GM23248 (cell line): ENCODE results near the gene ZNF445. TPM values are rescaled to one million over a fixed set of nuclear protein-coding genes. Genes with fewer than 3 reads are reported as not detected.

Source experiments
- DNase-seq: peaks from one replicate; pipeline ENCODE4 v3.0.0-alpha.2; 2015
- H2AFZ ChIP-seq: fragments of 200-600 bp; sonication (generic); 2 replicates; pipeline ENCODE4 v1.6.1; 2016; ENCODE audit warnings: antibody characterized with exemption
- H3F3A ChIP-seq: fragments of 200-600 bp; sonication (generic); 2 replicates; pipeline ENCODE4 v1.6.1; 2016; ENCODE audit warnings: mild to moderate bottlenecking, antibody characterized with exemption, mixed run types; ENCODE audit not compliant: insufficient read depth
- H3K27ac ChIP-seq: fragments of 200-600 bp; sonication (generic); 2 replicates; pipeline ENCODE4 v1.5.1; 2016; ENCODE audit warnings: mild to moderate bottlenecking
- H3K27me3 ChIP-seq: fragments of 200-600 bp; sonication (generic); replicated peaks from 2 replicates; pipeline ENCODE4 v1.6.1; 2016; ENCODE audit warnings: mild to moderate bottlenecking; ENCODE audit not compliant: insufficient read depth
- H3K36me3 ChIP-seq: fragments of 200-600 bp; sonication (generic); 2 replicates; pipeline ENCODE4 v1.6.1; 2016; ENCODE audit warnings: low read depth, mild to moderate bottlenecking
- H3K4me1 ChIP-seq: fragments of 200-600 bp; sonication (generic); 2 replicates; pipeline ENCODE4 v1.6.1; 2016; ENCODE audit warnings: mild to moderate bottlenecking; ENCODE audit not compliant: insufficient read depth
- H3K4me2 ChIP-seq: fragments of 200-600 bp; sonication (generic); one replicate; pipeline ENCODE4 v1.6.1; 2016; ENCODE audit warnings: mild to moderate bottlenecking; ENCODE audit not compliant: unreplicated experiment
- H3K4me3 ChIP-seq: fragments of 200-600 bp; sonication (generic); 2 replicates; pipeline ENCODE4 v1.5.1; 2016; ENCODE audit warnings: mild to moderate bottlenecking
- H3K79me2 ChIP-seq: fragments of 200-600 bp; sonication (generic); 2 replicates; pipeline ENCODE4 v1.6.1; 2016; ENCODE audit warnings: mild to moderate bottlenecking; ENCODE audit not compliant: insufficient read depth
- H3K9ac ChIP-seq: fragments of 200-600 bp; sonication (generic); 2 replicates; pipeline ENCODE4 v1.6.1; 2016; ENCODE audit warnings: mild to moderate bottlenecking
- H3K9me2 ChIP-seq: fragments of 200-600 bp; sonication (generic); 2 replicates; pipeline ENCODE4 v1.6.1; 2016; ENCODE audit warnings: mixed run types, mild to moderate bottlenecking, moderate library complexity; ENCODE audit not compliant: insufficient read depth
- H3K9me3 ChIP-seq: fragments of 200-600 bp; sonication (generic); one replicate; pipeline ENCODE4 v1.6.1; 2017; ENCODE audit warnings: low read depth
- H4K20me1 ChIP-seq: fragments of 200-600 bp; sonication (generic); 2 replicates; pipeline ENCODE4 v1.6.0; 2016; ENCODE audit not compliant: insufficient read depth
- EZH2 ChIP-seq: fragments of 200-600 bp; sonication (generic); IDR thresholded peaks from 2 replicates; pipeline ENCODE4 v1.6.1; 2018; ENCODE audit warnings: antibody characterized with exemption, mild to moderate bottlenecking; ENCODE audit not compliant: insufficient read depth, poor library complexity, severe bottlenecking
- EZH2phosphoT487 ChIP-seq: fragments of 200-600 bp; sonication (generic); IDR thresholded peaks from 2 replicates; pipeline ENCODE4 v1.6.1; 2018; ENCODE audit warnings: antibody characterized with exemption, moderate library complexity, mild to moderate bottlenecking, low read depth; ENCODE audit not compliant: insufficient read depth
- WGBS, 2 experiments: methylation state at CpG; one replicate each; pipeline ENCODE4 v1.1.6; 2015 to 2017; ENCODE audit warnings: low lambda C conversion rate in 2 of 2, low coverage in 1 of 2; ENCODE audit errors: missing lambda C conversion rate in 2 of 2; 5-methylcytosine and 5-hydroxymethylcytosine counted together
- in situ Hi-C: fragments of 300-500 bp; cut with MboI; formaldehyde crosslinking; loops from 2 replicates; pipeline ENCODE4 v1.15.0; 2020
- polyA plus RNA-seq: library from polyadenylated mRNA; unstranded; fragments of >200 nt; fragmentation: Nextera tagmentation; extraction: Ambion mirVana; gene quantifications from 2 replicates; pipeline ENCODE4 v1.2.1, GENCODE V29; 2016
- total RNA-seq: library from RNA; depleted of rRNA; stranded (reverse); fragments of >200 nt; shearing (Covaris generic); gene quantifications from 2 replicates; pipeline ENCODE4 v1.2.3, GENCODE V29; 2014

The ZNF445 gene
- total and polyA plus RNA-seq, 2 experiments from 2014 or later, result 2.2 to 5.9 TPM

GRCh38 chr3:44518782-44519156 lies 41.3 kb upstream of the ZNF445 start:
- WGBS, 2 experiments, result 18% methylated on average over 2 of the region's 2 CpGs
- no peak for DNase-seq
- Histone ChIP-seq H3K9ac (no peak overlapping the region), H3F3A (no peaks in the 10 kb centered on the region), H2AFZ (no peak overlapping the region), H3K9me3 (no peaks in the 10 kb centered on the region), H3K27me3 (0 out of 2 replicates have a peak, but pooled peaks cover 10% of the 10 kb centered on the region), H3K79me2 (no peaks in the 10 kb centered on the region), H4K20me1 (no peaks in the 10 kb centered on the region), H3K9me2 (no peaks in the 10 kb centered on the region), H3K4me3 (no peak overlapping the region), H3K4me2 (no peak overlapping the region), H3K4me1 (no peaks in the 10 kb centered on the region), H3K27ac (no peak overlapping the region), H3K36me3 (no peaks in the 10 kb centered on the region)
- in situ Hi-C loops, result no loop called here
- TF ChIP-seq EZH2phosphoT487 (no peak), EZH2 (no peak)

DNA sequence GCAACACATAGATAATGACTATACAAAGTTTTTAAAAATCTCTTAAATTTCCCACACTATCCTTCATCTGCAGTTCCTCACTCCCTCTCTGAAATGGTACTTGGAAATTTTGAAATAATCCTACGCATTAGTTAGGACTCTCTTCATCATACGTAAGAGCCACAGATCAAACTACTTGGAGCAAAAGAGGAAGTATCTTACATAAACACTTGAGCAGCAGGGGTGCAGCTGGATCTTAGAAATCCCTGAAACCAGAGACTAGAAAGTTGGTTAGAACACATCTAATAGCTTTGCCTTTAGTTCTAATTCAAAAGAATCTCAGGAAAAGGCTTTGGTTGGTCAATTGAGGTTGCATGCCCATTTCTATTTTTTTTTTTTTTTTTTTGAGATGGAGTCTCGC lies 38.8 kb upstream of the ZNF445 start:
- in situ Hi-C loops, result no loop called here
- Histone ChIP-seq H3K4me3 (no peak overlapping the region), H3K36me3 (no peaks in the 10 kb centered on the region), H3K9ac (no peak overlapping the region), H3K9me3 (no peaks in the 10 kb centered on the region), H3K79me2 (0 out of 2 replicates have a peak, but pooled peaks cover 3% of the 10 kb centered on the region), H4K20me1 (no peaks in the 10 kb centered on the region), H3K4me1 (peaks cover 4% of the 10 kb centered on the region; the same call in 1 of the 2 replicates), H3F3A (peaks cover 8% of the 10 kb centered on the region), H2AFZ (no peak overlapping the region), H3K9me2 (no peaks in the 10 kb centered on the region), H3K27ac (no peak overlapping the region), H3K4me2 (no peak overlapping the region), H3K27me3 (0 out of 2 replicates have a peak, but pooled peaks cover 3% of the 10 kb centered on the region)
- DNase-seq, result no peak
- WGBS, 2 experiments, result 62 to 66% methylated on average over 3 of the region's 3 CpGs
- no peak for TF ChIP-seq EZH2
- no peak for TF ChIP-seq EZH2phosphoT487

- peaks cover 6% of the 10 kb centered on the region for H3K4me1 ChIP-seq
- peaks cover 22% of the 10 kb centered on the region for H3K79me2 ChIP-seq
- H3K36me3 ChIP-seq, result no peaks in the 10 kb centered on the region
- no peaks in the 10 kb centered on the region for H4K20me1 ChIP-seq
- H3K4me2 ChIP-seq, result no peak overlapping the region
- WGBS, 2 experiments, result 45 to 50% methylated on average over 3 of the region's 3 CpGs
- no peaks in the 10 kb centered on the region for H3K9me3 ChIP-seq
- no peaks in the 10 kb centered on the region for H3K9me2 ChIP-seq
- in situ Hi-C loops, result no loop called here
- peaks cover 15% of the 10 kb centered on the region for H3F3A ChIP-seq
- no peaks in the 10 kb centered on the region for H3K27me3 ChIP-seq
- no peak for DNase-seq
- H3K27ac ChIP-seq, result no peak overlapping the region
- TF ChIP-seq EZH2phosphoT487 (no peak), EZH2 (no peak)
- H3K4me3 ChIP-seq, result no peak overlapping the region
- no peak overlapping the region for H2AFZ ChIP-seq
- no peak overlapping the region for H3K9ac ChIP-seq
These were observed 36.0 kb upstream of the ZNF445 start for GRCh38 chr3:44513513-44513912.

GRCh38 chr3:44511238-44511566 lies 33.7 kb upstream of the ZNF445 start:
- H3K4me1 ChIP-seq, result peaks cover 6% of the 10 kb centered on the region
- peaks cover 45% of the 10 kb centered on the region for H3K79me2 ChIP-seq
- no peak for TF ChIP-seq EZH2phosphoT487
- TF ChIP-seq EZH2, result no peak
- no peaks in the 10 kb centered on the region for H3K9me3 ChIP-seq
- peak overlapping the region; percentile 98 for H3K4me3 ChIP-seq
- in situ Hi-C loops, result no loop called here
- H3K4me2 ChIP-seq, result peak overlapping the region; percentile 84
- WGBS, 2 experiments, result 14 to 21% methylated on average over 4 of the region's 4 CpGs
- H3K36me3 ChIP-seq, result no peaks in the 10 kb centered on the region
- H3K27me3 ChIP-seq, result no peaks in the 10 kb centered on the region
- no peaks in the 10 kb centered on the region for H4K20me1 ChIP-seq
- H3K27ac ChIP-seq, result peak overlapping the region; percentile 89
- peak overlapping the region; percentile 97 for H2AFZ ChIP-seq
- H3K9ac ChIP-seq, result peak overlapping the region; percentile 93
- DNase-seq, result no peak
- H3K9me2 ChIP-seq, result no peaks in the 10 kb centered on the region
- H3F3A ChIP-seq, result peaks cover 15% of the 10 kb centered on the region

DNA sequence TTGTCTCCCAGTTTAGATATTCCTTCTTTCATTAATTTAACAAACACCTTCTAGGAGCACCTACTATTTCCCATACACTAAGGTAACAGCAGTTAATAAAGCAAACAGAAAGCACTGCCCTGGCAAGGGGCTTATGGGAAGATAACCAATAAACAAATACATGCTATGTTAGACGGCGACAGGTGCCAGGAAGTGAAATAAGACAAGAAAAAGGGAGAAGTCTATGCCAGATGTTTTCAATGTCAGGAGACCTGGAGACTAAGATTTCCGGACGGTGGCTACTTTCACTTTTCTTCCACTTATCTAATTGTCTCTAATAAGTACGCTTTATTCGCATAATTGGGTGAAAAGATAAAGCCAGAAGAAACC lies 32.5 kb upstream of the ZNF445 start:
- Histone ChIP-seq H3K9me2 (no peaks in the 10 kb centered on the region), H3K27me3 (no peaks in the 10 kb centered on the region), H3K27ac (peak overlapping the region; percentile 89), H4K20me1 (no peaks in the 10 kb centered on the region), H3K9ac (peak overlapping the region; percentile 93), H3K4me1 (peaks cover 6% of the 10 kb centered on the region), H2AFZ (peak overlapping the region; percentile 97), H3K4me2 (peak overlapping the region; percentile 81), H3K9me3 (no peaks in the 10 kb centered on the region), H3K36me3 (0 out of 2 replicates have a peak, but pooled peaks cover 6% of the 10 kb centered on the region), H3K79me2 (peaks cover 57% of the 10 kb centered on the region), H3K4me3 (peak overlapping the region; percentile 98), H3F3A (peaks cover 15% of the 10 kb centered on the region)
- 1 to 6% methylated on average over 6 of the region's 6 CpGs for WGBS, 2 experiments
- in situ Hi-C loops, result no loop called here
- TF ChIP-seq EZH2phosphoT487 (no peak), EZH2 (no peak)
- peak; percentile 41 for DNase-seq
